Measurements from ENCODE around the gene EPN3.

DNA sequence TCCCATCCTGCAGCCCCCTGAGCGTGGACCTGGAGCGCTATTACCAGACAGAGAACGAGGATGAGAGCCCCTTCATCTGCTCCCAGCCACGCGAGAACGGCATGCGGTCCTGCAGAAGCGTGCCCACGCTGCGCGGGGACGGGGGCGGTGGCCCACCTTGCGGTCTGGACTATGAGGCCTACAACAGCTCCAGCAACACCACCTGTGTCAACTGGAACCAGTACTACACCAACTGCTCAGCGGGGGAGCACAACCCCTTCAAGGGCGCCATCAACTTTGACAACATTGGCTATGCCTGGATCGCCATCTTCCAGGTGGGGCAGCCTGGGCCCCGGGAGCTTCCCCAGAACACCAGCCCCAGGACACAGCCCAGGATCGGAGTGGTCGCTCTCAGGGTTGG lies 40.0 kb downstream of the EPN3 start:
- TF ChIP-seq POLR2AphosphoS5 (IDR thresholded peaks at IDR 0.05), result no peak
- TF ChIP-seq, protein P1, sequence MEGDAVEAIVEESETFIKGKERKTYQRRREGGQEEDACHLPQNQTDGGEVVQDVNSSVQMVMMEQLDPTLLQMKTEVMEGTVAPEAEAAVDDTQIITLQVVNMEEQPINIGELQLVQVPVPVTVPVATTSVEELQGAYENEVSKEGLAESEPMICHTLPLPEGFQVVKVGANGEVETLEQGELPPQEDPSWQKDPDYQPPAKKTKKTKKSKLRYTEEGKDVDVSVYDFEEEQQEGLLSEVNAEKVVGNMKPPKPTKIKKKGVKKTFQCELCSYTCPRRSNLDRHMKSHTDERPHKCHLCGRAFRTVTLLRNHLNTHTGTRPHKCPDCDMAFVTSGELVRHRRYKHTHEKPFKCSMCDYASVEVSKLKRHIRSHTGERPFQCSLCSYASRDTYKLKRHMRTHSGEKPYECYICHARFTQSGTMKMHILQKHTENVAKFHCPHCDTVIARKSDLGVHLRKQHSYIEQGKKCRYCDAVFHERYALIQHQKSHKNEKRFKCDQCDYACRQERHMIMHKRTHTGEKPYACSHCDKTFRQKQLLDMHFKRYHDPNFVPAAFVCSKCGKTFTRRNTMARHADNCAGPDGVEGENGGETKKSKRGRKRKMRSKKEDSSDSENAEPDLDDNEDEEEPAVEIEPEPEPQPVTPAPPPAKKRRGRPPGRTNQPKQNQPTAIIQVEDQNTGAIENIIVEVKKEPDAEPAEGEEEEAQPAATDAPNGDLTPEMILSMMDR (IDR thresholded peaks at IDR 0.05), result no peak
- no peak for TF ChIP-seq EP300 (IDR thresholded peaks at IDR 0.05)
- TF ChIP-seq POLR2A (IDR thresholded peaks at IDR 0.05), result no peak
